RCC 7860 (cell line): ENCODE data around the gene PAX6.

Experiments
- DNase-seq: peaks from one replicate; pipeline ENCODE4 v3.0.0-alpha.2; 2015; ENCODE audit warnings: low spot score
- FAIRE-seq: peaks from 2 replicates; lab custom pipeline; 2012; peaks lifted over from hg19 to GRCh38; lab: Jason Lieb, UNC

PAX6 gene

DNA sequence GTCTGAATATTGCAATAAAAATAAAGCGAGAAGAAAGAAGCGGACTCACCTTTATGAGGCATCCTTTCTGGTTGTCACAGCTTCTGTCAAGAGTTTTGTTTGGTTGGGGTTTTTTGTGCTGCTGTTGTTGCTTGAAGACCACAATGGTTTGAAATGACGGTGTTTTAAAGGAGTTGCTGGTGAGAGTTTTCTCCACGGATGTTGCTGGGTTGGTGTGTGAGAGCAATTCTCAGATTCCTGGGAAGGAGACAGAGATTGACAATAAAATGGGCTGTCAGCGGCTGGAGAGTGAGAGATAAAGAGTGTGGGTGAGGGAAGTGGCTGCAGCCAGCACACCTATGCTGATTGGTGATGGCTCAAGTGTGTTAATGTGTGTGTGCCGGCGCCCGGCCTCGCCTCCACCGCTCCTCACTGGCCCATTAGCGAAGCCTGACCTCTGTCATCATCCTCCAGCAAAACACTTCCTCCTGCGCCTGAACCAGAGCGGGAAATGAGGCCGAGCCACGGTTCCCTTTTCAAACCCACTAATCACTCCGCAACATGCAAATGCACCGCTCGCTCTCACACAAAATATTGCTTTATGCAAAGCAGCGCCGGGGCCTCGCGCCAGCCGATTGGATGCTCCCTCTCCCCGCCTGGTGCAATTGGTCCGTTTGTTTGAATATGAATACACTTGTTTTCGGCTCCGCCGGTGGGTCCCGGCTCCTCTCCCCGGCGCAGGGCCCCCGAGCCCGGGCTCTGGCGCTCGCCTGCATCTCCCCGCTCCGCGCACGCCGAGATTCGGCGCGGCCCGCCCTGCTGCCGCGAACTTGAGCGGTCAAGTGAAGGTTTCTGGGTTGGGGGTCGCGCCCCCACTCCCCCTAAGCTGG lies at the start of gene PAX6:
Gene PAX6, minus strand, starts transcription at position 544 of the 869 bp plus-strand sequence. CDS start 4,911 bp downstream, outside the sequence.
- peak; percentile 42 for FAIRE-seq
- peak; percentile 70 for DNase-seq

DNA sequence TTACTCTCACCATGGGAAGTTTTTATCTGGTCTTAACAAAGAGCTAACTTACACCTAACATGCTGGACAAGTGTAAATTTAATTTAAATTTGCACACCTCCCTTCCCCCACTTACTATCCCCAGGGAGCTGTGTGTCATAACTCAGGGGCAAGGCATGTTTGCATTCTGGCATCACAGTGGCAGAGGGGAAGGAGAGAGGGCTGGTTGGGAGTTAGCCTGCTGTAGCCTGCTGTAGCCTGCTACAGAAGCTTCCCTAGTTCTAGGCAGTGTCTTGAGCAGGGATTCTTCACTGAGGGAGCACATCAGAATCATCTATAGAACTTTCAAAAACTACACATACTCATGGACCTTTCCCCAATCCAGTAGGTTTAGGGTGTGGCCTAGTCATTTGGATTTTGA lies 49.3 kb upstream of the PAX6 start:
- DNase-seq (no peak), FAIRE-seq (no peak)

DNA sequence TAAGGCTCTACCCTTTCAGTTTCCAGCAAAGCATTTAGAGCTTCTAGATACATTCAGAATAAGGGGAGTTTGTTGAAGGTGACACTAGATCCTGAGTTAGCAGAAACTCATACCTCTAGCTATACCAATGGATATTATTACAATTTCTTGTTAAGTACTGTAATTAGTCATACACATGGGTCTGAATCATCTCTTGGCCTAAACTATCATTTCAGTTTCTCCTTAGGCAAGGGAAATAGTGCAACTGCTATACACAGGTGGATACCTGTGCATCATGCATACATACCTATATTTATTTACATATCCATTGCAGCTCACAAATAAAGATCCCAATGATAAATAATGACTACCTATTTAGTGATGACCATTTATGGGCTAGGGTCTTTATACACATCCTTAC lies 45.1 kb upstream of the PAX6 start:
- FAIRE-seq: no peak
- no peak for DNase-seq

DNA sequence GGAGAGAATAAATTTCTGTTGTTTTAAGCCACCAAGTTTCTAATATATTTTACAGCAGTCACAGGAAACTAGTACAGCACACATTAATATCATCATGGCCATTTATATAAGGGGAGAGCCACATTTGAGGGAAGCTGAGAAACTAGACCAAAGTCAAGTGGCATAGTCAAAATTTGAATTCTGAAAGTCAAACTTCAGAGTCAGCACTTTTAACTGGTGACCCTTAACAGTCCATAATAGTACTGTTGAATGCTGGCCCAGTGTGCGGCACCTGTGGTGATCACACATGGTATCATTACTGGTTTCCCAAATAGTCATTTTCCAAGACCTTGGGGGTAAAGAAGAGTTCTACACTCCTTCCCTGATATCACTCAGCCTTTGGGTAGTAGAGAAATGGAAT lies 44.3 kb upstream of the PAX6 start:
- FAIRE-seq: no peak
- DNase-seq: no peak

DNA sequence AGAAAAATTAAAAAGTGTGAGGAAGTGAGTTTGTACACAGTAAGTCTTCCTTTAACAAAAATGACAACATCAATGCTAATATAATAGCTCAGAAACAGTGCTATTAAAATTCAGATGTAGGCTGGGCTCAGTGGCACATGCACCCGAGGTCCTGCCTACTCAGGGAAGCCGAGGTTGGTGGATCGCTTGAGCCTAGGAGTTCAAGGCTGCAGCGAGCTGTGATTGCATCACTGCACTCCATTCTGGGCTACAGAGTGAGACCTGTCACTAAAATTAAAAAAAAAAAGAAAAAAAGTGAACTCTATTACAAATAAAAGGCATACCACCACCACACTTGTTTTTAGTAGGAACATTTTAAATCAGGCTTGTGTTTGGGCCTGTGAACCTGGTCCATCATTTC lies 39.2 kb upstream of the PAX6 start:
- FAIRE-seq (no peak), DNase-seq (no peak)

DNA sequence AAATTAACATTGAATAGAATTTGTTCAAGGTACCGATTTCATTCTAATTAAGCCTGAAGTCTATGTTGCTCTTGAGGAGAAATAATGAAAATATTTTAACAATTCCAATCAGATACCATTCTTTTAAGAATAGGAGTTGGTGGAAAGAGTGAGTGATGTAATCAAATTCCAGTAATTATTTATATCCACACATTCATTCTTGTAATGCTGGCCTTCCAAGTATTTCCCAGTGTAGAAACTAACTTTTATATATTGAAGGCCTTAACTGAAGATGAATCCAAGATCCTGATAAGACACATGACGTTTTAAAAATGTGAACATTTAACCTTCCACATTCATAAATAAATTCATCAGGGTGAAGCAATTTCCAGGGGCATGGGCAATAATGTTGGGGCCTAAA lies 36.6 kb upstream of the PAX6 start:
- DNase-seq (no peak), FAIRE-seq (no peak)

DNA sequence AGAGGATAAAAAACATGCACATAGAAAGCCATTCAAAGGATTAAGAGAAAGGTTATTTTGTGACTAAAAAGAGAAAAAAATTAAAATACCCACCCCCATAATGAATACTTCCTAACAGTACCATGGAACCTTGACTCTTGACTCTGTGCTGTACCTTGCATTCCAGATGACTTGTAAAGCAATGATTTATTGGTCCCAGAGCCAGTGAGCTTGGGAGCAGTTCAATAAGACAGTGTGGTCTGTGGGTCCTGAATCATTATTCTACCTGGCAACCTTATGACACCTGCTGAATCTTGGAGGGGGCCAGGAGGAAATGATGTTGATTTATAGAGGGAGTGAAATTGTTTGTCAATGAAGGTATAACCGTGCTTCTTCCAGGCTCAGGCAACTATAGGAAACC lies 34.2 kb upstream of the PAX6 start:
- DNase-seq (no peak), FAIRE-seq (no peak)

DNA sequence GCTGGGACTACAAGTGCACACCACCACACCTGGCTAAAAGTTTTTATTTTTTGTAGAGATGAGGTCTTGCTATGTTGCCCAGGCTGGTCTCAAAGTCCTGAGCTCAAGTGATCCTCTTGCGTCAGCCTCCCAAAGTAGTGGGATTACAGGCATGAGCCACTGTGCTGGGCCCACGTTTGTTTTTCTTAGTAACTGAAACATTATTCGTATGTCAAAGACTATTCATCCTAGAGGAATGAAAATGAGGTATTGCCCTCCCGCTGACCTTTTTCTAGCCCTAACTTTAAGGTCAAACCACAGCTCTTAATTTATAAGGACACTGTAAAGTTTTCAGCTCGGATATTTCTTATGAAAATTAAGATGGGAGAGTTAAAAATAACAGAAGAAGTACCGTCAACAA lies 33.2 kb upstream of the PAX6 start:
- FAIRE-seq: no peak
- peak; percentile 46 for DNase-seq

DNA sequence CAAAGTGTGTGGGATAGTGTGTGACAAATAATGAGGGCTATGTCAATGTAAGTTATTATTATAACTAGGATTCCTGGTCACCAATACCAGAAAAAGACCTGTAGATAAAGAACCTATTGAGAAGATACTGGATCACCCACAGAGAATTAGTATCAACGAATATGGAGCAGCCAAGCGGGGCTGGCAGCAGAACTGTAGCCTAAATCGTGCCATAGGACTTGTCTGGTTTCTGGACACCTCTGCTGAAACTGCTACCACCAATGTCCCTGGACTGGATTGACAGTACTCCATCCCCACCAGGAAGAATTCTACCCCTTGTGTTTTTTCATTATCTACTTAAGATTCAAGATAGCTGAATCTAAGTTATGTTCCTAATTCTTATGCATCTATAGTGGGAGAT lies 30.3 kb upstream of the PAX6 start:
- DNase-seq: no peak
- FAIRE-seq: no peak

DNA sequence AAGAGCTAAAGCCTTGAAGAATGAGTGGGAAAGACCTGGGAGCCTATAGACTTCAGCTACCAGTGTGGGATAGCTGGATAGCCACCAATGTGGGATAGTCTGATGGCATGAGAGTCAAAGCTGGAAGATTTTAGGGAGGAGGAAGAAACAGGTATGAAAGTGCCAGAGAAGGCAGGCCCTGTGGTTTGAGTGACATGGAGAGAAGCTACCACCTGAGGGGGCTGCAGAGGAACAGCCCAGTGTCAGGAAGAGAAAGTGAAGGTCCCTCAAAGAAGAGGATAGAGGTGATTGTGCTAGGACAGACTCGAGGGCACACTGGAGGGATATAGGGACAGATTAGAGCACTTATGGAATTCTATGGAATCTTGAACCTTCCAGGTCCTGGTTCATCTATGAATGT lies 23.1 kb upstream of the PAX6 start:
- DNase-seq (no peak), FAIRE-seq (no peak)

DNA sequence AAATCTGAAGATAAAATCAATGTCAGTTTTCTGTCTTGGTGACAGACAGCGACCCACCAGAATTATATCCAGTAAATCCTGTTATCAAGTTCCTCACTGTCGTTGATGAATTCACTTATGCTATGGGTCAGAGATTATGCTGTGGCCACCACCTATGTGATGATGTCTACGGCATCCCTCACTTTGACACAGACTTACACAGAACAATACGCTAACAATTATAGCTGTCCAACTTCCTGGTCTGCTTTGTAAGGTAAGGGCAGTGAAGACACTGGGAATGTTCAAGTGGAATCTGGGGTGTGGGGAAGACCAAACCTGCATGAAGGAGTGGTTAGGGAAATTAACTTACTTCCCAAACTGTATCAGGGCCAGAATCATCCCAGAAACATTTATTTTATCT lies 19.3 kb upstream of the PAX6 start:
- FAIRE-seq: no peak
- no peak for DNase-seq

DNA sequence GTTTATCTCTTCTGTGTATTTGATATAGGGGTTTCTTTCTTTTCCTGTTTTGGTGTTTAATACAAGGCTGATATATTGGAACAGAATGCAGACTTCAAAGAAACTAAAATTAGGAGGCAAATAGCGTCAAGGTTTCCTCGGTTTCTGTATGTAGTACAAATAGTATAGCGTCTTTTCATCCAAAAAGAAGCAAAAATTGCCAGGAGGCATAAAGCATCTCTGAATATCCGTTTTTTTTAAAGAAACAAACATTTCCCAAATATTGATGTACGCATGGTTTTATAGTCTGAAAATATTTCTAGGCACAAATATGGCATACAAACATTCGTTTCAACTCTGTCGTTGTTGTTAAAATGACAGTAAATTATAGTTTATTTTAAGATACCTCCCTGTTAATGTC lies 17.1 kb upstream of the PAX6 start:
- DNase-seq (no peak), FAIRE-seq (no peak)

DNA sequence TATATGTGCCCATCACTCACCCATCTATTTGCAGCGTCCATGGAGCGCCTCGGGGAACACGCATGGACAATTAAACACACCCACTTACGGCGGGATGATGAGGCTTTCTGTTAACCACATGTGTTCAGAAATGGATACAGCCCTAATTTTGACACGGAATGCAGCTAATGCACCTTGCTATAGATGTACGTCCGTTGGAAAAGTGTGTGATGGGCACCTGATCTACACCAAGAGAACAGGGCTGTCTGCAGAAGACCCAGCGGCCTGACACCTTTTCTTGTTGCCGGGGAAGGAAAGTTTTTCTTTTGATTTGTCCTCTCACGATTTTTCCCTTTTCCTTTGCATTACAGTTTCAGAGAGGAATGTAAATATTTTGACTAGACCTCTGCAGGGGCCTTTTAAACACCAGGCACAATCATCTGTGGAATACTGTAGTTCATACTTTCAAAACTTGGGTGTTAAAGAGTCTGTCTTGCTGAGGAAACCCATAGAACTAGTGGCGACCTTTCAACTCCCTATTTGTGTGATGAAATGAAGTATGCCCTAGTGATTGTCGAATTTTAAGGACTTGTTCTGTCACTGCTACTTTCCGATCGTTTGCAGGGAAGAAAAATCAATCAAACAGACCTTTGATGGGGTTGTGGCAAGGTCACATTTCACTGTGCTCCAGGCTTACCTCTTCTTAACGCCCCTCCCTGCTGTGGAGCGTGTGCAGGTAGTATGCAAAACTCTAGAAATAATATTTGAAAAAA lies 16.5 kb upstream of the PAX6 start:
- FAIRE-seq: no peak
- DNase-seq: no peak

DNA sequence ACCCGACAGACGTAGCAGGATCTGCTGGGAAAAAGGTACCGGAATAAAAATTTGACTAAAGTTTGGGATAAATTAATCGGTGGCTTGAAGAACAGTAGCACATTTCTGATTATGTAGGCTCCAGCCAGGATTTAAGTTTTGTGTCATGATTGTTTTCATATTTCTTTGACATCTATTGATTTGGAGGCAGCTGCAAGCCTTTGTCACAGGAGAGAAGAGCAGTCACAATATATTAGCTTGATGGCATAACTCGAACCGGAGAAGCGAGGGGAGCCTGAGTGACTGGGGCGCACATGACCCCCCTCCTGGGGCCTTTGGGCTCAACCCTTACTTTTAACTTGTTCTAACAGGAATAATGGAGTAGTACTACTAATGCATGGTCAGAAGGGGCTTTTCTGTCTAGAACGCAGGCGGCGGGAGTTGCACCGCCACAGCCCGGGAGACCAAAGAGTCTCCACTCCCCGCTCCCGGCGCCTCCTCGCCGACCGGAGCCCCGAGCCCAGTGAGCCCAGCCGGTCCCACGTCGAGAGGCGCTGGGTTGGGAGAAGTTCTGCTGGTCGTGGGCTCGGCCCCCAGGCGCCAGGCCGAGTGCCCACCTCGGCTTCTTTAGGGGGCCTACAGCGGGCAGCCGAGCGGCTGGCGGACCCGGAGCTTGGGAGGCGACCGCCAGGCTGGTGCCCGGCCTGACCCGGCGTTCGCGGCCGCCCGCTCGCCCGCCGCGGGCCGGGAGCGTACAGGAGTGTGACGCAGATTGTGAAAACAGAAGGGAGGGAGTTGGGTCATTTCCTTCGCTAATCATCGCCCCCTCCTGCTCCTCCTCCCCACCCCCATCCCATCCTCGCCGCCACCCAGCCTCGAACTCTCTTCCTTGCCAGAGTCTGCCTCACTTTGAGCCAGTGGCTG lies 15.7 kb upstream of the PAX6 start:
- no peak for DNase-seq
- no peak for FAIRE-seq

DNA sequence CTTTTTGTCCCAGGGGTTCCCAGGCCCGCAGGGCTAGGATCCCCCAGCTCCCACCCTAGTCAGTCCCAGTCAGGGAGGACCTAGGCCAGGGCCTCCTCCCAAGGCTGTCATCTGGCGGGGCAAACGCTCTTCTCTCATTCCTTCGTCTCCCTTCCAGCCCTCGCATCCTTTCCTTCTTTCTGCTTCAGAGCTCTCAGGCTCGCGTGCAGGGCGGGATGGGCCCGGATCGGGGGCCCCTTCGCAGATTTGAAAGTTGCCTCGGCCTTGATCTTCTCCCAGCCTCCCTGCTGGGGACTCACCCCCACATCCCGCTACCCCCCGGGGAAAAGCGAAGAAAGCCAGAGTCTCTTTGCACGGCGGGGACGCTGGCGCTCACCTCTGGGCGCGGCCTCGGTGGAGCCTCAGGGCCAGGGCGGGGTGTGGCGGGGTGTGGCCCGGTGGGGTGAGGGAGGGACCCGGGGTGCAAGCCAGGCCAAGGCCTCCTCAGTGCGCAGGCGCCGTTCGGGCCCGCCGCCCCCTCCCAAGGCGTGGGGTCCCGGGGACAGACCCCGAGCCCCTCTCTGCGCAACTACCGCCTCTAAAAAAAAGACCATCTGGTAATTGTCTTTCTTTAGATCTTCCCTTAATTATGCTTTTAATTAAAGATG lies 14.8 kb upstream of the PAX6 start:
- no peak for FAIRE-seq
- DNase-seq: no peak

DNA sequence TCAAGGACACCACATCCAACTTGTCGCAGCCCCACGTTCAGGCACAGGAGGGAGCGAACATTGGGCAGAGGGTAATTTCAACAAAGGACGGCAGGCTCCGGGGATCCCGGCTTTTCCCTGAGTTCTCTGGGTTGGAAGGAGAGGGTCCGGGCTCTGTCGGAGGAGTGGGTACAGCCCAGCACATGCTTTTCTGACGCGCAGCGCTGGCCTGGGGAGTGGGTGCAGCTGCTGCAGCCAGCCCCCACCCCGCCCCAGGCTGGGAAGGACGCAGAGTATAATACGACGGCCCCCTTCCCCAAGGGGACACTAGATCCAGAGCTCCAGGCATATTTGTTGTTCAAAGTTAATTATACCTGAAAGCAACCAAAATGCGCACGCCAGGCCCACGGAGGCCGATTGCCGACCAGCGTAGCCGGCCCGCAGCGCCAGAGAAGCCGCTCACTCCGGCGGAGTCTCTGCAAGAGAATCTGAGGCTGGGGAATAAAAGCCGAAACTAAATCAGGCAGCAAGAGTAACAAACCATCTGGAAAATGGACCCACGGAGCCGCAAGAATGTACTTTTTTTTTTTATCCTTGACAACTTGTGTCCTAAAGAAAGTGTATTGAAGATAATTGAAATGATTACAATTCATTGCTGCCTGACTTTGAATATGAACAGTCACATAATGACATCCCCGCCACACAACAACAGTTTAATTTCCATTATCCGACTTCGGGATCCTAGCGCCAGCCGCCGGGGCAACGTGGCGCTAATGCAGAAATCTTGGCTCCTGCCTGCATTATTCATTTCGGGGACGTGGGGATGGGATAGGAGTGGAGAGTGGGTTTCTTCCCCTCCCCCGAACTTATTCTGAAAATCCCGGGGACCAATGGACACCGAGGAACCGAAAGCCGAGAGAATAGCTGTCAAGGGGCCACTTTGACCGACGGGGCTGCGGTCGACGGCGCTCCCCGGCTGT lies 14.0 kb upstream of the PAX6 start:
- no peak for FAIRE-seq

DNA sequence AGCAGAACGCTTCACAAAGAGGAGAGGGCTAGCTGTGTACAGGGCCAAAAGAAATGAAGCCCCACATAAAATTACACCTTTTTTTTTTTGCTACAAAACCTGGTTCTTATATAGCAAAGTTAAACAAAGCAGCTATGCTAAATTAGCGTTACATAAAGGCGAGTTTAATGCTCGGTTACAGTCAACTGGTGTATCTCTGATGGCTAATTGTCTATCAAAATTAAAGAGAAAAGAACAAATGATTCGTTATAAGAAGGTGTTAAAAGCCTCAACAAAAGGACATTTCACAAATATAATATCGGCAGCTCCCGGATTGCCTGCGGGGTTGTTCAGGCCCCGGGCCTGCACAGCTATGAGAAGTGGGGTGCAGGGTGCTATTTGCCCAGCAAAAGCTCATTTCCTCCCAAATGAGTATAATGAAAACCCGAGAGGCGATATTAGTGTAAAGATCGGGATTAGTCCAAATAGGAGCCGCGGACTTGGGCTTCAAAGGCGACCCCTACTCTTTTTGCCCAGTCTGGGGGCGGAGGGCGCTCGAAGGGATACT lies 13.3 kb upstream of the PAX6 start:
- FAIRE-seq (no peak), DNase-seq (no peak)

More for the DNA sequence above, 14.0 kb upstream of the PAX6 start:
- no peak for DNase-seq

DNA sequence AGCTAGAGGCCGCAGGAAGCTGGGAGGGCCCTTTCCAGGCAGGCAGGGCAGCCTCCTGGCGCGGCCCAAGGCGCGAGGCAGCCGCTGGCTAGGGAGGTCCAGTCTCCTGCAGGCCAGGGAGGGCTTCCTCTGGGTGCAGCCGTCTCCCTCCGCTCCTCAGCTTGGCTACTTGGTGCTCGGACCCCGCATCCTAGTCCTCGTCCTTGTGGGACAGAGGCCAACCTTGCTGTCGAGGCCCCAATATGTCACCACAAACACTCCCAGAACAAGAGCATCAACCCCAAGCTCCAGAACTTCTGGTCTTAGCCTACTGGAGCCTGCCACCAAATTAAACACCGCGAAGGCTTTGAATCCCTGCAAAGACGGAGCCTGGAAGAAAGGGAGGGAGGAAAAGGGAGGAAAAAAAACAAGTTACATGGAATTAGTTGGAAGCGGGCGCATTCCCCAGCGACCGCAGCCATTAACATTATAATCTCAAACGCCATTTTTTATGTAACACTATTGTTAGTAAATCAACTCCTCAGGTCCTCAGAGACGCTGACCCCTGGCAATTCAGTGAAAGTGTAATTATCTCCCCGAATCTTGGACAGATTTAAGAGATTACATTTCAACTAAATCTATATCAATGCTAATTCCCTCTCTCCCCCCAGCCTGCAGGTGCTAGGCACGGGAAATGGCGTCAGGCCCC lies 12.7 kb upstream of the PAX6 start:
- FAIRE-seq: no peak

More for the DNA sequence above, 12.7 kb upstream of the PAX6 start:
- DNase-seq: no peak
